HG02884 (cell line): ENCODE measurements around the gene TNPO1.
"Not testable (repeated sequence)": the region's sequence is repeated elsewhere in the genome, so short reads cannot be mapped to it uniquely, and the experiment has no call there.

Experiments used
- ATAC-seq: cut with Tn5 transposase; IDR thresholded peaks from one replicate; pipeline ENCODE4 v1.9.1; 2021; ENCODE audit warnings: mild to moderate bottlenecking, moderate library complexity; ENCODE audit not compliant: unreplicated experiment

TNPO1 gene

DNA sequence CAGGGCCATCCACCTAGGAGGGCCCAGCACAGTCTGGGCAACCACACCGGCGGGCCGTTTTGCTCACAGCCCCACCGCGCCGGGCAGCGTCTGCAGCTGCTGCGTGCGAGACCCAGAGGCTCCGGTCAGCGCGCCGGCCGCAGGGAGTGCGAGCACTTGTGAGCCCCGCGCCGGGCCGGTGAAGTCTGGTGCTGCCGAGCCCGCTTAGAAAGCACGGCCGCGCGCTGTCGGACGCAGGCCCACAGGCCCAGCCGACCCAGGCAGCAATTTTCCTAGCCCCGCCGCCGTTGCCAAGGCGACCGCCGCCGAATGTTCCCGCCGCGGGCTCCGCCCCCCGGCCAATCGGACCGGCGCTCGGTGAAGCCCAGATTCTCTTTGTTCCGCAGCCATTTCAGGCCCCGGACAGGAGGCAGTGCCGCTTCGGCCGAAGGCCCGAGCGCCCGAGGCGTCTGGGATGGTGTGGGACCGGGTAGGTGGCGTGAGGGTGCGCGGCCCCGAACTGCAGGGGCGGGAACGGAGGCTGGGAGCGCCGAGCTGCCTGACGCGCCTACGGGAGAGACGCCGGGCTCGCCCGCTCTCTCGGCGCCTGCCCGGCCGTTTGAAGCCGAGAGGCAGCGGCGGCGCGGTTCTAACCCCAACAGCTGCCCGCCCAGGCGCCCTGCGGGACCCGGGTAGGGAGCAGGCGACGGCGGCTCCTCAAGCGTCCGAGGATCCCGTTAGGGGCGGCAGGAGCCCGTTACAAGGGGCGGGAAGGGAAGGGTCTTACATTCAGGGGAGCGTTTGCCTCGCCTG, at the start of gene TNPO1:
Gene TNPO1, plus strand, starts transcription at position 378 of the 792 bp plus-strand sequence. Its CDS starts 77 bp downstream, at position 455.
- peak; percentile 79 for ATAC-seq

DNA sequence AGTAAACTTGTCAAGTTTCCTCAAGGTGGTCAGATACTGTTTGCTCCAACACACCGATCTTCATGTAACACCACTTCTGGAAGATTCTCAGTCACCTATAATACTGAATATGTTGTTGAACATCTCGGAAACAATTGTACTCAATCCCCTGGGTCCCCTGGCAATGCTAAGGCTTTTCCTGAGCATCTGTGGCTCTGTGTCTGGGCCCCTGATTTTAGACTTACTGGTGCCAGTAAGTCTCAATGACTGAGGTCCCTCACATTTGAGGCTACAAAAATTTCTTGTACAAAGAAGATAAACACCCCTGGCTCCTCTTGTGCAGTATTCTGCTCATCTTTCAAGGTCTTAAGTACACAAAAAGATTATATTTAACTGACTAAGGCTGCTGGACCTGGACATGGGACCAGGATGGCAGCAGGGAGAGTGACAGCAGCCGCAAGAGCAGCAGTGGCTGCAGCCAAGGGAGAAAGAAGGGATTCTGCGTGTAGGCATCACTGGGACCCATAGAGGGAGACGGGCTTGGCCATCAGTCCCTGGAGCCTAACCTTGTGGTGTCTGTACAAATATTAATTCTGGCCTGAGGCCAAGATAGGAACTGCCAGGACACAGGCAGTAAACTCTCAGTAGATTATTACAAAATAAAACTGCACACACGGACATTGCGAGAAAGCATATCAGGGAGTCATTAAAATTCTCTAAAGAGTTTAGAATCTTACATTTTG, 49.0 kb upstream of the TNPO1 start:
- no peak for ATAC-seq

DNA sequence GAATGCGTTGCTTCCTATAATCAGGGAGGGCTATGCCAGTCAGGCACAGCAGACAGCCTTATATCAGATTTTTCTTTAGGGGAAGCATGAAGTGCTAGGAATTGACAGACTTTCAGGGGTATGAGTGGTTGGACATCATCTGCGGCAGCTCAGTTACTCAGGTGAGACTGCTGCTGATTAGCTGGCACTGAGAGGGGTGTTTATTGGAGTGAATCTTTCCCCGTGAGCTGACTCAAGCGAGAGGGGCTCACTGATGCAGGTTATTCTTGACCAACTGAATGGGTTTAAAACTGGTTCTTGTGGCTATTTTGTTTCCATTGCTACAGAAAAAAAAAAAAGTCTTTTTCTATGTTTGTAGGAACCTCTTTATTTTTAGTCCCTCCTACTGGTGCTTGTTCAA, 46.2 kb upstream of the TNPO1 start:
- no peak for ATAC-seq

DNA sequence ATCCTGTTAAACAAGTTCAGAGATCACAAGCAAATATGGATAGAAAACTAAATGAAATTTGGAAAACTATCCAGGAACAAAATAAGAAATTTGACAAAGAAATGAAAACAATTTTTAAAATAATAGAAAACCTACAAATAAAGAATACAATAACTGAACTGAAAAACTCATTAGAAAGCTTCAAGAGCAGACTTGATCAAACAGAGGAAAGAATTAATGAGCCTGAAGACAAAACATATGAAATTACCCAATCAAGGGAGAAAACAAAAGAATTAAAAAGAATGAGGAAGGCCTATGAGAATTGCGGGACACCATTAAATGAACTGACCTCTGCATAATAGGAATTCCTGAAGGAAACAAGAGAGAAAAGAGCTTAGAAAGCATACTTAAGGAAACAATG, 39.8 kb upstream of the TNPO1 start:
- ATAC-seq: no peak

DNA sequence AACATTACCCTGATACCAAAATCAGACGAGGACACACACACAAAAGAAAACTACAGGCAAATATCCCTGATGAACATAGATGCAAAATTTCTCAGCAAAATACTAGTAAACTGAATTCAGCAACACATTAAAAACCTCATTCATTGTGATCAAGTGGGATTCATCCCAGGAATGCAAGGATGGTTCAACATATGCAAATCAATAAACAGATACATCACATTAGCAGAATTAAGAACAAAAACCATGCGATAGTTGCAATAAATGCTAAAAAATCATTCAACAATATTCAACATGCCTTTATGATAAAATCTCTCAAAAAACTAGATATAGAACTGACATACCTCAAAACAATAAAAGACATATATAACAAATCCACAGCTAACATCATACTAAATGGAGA, 36.9 kb upstream of the TNPO1 start:
- no peak for ATAC-seq

DNA sequence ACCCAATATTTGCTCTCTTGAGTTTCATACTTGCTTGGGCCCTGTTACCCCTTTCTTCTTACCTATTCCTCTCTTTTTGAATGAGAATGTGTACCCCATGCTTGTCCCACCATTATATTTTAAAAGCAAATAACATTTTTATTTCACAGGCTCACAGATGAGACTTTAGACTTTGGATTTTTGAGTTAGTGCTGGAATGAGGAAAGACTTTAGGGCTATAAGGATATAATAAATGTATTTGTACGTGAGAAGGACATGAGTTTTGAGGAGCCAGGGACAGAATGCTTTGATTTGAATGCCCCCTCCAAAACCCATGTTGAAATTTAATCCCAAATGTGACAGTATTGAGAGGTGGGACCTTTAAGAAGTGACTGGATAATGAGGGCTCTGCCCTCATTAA, 33.1 kb upstream of the TNPO1 start:
- ATAC-seq: no peak

DNA sequence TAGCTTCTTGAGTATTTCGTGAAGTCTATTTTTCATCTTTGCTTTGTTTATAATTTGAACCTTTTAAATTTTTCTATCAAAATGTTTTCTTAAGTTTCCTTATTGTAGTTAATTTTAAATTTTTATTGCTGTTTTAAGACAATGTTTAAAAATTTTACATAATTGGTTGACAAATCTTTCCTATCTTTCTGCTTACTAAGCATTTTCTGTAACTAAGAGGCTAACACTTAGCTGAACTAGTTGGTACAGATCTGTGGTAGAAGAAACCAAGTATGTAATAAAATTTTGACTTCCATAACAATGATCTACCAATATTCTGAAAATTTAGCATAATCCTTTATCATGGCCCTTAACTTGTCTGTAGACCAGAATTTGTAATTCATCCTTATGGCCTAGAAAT, 32.3 kb upstream of the TNPO1 start:
- ATAC-seq: no peak

DNA sequence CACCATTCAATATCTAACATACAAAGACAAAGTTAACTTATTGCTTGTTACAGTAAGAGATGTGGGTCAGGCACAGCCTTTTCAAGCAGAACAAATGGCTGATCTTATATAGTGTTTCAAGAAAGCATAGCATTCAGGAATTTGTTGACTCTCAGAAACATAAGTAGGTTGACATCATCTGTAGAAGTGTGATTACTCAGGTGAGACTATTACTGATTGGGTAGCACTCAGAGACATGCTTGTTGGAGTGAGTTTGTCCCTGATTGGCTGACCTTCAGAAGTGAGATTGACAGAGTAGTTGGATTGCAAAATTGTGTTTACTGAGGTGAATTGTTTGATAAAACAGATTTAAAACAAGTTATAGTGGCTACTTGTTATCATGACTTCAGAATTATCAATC, 30.7 kb upstream of the TNPO1 start:
- ATAC-seq: no peak

DNA sequence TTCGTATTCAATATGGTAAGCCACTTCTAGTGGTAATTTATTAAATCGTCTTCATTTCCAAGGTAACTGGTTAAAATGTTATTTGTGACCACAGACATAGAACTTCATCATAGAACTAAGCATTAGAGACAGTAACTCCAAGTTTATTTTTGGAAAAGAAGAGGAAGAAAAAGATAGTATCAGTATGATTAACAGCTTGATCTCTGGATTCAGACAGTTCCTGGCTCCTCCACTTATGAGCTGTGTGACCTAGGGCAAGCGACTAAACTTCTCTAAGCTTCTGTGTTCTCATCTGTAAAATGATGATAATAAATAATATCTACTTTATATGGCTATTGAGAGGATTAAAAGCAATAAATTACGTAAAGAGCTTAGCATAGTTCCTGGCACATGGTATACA, 29.8 kb upstream of the TNPO1 start:
- ATAC-seq: no peak

DNA sequence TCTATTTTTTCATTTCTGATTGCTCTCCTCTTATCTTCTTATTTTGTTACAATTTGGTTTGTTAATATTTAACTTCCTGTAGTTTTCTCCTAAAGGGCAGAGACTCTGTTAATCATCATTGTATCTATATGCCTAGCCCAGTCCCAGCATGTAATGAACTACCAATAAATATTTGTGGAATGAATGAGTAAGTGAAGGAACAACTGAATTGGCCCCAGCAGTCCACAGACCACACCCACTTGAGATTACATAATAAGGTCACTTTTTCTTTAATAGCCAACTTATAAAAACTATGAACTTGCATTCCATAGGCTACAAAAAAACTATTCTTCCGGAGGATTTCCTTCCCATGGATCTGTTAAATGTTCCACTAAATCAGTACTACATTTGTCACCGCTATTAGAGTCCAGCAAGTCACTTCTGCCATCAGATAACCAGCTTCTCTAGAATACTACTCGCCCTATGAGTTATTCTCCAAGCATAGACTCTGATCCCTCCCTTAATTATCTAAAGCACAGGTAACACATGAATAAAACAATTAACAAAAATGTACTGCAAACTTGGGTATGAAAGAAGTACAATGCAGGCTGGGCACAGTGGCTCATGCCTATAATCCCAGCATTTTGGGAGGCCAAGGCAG, 27.5 kb upstream of the TNPO1 start:
- no peak for ATAC-seq

DNA sequence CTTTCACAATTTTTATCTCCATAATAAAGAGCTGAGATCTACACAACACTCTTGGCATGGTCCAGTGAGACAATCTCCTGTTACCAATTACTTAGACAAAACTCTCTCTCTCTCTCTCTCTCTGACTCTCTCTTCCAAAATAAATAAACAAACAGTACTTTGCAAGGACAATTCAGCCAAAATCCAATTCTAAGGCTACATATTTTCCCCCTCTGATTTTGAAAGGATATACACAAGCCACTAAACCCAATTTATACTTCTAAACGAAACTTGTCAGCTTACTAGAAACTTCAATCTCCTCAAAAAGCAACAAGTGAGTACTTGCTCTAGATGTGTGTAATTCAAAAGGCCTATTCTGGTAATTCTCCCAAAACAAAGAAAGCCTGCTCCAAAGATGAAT, 26.3 kb upstream of the TNPO1 start:
- ATAC-seq: no peak

DNA sequence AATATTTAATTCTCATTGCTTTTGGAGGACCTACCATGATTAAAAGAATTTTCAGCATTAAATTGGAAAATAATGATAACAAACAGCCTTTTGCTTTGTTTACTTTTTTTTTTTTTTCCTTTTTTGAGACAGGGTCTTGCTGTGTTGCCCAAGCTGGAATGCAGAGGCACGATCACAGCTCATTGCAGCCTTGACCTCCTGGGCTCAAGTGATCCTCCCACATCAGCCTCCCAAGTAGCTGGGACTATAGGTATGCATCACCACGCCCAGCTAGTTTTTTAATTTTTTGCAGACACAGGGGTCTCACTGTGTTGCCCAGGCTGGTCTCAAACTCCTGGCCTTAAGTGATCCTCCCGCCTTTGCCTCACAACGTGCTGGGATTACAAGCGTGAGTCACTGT, 23.8 kb upstream of the TNPO1 start:
- not testable (repeated sequence) for ATAC-seq

DNA sequence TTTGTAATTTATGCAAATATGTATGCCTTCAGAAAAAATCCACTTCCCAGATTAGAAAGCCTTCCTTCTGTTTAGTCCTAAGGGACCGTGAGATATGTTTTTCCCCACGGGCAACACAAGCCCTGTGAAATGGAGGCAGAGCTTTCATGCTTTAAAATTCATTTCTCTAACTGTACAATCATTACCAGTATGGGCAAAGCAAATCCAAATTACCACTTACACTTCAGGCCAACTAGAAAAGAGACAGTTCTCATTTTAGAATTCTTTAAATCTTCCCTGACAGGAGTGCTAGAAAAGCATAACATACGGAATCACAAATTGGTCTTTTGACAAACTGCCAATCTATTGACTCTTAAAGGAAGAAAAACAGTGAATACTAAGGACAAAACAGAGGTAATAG, 20.5 kb upstream of the TNPO1 start:
- ATAC-seq: no peak

DNA sequence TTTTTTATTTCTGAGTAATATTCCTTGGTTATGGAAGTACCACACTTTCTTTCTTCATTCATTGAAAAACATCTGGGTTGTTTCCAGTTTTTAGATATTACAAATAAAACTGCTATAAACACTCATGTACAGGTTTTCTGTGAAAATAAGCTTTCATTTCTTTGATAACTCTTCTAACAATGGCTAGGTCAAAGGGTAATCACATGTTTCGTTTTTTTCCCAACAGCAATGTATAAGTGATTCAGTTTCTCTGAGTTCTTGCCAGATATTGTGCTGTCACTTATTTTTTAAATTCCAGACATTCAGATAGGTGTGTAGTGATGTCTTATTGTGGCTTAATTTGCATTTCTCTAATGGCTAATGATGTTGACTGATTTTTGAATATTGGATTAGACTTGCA, 16.7 kb upstream of the TNPO1 start:
- no peak for ATAC-seq

DNA sequence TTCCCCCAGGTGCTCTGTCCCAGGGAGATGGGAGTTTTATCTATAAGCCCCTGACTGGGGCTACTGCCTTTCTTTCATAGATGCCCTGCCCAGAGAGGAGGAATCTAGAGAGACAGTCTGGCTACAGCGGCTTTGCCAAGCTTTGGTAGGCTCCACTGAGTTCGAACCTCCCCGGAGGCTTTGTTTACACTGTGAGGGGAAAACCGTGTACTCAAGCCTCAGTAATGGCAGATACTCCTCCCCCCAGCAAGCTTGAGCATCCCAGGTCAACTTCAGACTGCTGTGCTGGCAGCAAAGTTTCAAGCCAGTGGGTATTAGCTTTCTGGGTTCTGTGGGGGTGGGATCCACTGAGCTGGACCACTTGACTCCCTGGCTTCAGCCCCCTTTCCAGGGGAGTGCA, 7.8 kb upstream of the TNPO1 start:
- not testable (repeated sequence) for ATAC-seq

DNA sequence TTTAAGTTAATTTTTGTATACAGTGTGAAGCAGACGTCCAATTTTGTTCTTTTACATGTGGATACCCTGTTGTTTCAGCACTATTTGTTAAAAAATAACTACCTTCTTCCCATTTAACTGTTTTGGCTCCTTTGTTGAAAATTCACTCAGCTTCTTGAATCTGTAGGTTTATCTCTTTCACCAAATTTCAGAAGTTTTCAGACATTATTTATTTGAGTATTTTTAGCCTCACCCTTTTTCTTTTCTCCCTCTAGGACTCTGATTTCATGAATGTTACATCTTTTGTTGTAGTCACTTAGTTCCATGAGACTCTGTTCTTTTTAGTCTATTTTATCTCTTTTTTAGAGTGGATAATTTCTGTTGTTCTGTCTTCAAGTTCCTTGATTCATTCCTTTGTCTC, 4.6 kb upstream of the TNPO1 start:
- no peak for ATAC-seq

DNA sequence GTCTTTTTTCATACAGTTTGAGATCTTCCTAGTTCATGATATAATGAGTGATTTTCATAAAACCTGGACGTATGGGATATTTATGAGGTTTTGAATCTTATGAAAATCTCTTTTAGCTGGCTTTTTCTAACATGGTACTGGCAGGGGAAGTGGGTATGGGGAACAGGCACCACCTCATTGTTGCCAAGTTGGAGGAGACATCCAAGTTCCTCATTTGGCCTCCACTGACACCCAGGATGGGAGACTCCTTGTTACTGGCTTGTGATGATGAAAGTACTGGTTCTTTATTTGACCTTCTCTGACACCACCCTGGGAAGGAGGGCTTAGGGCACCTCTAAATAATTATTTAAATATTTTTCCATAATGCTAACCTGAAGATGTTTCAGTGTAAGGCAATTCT, 4.0 kb upstream of the TNPO1 start:
- no peak for ATAC-seq

DNA sequence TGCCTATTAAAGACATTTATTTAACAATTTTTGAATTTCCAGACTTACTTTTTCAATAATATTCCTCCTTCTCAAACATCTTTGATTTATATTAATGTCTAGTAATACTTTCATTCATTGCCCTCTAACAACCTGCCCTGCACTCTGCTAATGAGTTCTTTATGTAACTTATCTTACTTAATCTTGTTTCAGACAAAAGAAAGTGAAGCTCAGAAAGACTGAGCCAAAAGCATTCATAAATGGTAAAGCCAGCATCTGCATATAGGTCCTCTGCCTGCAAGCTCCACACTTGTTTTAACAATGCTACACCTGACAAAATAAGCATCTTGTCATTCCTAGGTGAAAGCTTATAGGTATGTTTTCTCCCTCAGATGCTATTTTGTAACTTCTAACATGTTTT, 2.4 kb upstream of the TNPO1 start:
- ATAC-seq: no peak

DNA sequence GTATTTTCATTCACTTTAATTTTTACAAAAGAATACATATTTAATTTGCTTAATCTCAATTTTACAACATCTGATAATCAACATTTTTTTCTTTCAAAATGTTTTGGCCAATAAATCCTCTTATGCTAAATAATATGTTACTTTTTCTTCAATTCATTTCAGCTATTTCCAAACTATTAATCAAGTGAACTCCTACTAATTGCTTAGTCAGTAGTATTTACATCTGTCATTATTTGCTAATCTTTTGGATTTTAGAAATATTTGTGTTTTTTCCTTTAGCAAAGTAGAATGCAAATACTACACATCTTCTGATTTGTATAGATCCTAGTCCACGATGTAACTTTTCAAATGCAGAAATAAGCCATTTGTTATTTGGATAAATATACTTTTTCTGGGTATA, 1.6 kb upstream of the TNPO1 start:
- ATAC-seq: no peak

DNA sequence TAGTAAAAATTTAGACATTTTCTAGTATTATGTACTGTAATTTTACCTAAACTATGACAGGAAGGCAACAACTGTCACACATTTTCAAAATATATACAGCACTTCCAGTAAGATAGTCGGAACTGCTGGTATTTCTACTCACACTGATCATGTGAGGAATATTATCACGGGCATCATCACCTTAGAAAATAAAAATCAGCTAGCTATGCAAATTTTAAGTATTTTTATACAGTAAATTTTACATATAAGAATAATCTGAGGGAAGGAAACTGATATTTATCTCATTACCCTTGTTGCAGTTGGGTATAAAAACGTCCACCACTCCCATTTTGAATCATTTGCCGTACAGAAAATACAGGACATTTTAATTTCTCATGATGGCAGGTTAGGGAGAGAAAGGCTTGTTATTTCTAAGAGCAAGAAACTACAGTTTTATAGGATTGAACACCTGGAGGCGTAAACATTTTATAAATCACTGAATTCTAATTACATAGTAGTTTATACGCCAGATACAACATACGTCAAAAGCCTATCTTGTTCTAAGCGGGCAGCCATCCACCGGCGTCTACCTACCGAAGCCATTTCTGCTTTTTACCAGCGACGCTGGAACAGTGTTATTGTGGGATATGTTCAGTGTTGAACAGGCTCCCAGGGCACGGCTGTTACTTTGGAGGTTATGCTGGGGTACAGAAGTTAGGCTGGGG, 729 bp upstream of the TNPO1 start:
- ATAC-seq: no peak

DNA sequence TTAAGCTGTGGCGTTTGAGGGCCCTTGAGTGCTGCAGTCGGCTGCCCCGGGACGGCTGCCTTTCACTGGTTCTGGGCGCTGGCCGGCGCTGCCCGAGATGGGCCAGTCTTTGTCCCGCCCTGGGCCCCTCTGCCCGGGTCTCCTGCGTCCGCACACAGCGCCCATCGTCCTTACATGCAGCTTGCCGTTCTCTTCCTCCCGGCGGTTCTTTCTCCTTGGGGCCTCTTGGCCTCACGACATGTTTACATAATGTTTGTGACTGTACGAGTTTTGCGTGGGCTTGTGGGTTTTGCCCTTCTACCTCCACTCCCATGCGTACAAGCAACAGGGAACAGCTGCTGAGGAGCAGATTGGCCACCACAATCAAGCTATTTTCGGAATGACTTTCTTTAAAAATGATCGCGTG, 618 bp downstream of the TNPO1 start:
- peak; percentile 29 for ATAC-seq
